Activated CD8-positive, alpha-beta memory T cell treated with anti-CD3 and anti-CD28 coated beads for 36 hours (primary cell): ENCODE data around the gene CHL1. TPM values are rescaled to one million over a fixed set of nuclear protein-coding genes. Genes with fewer than 3 reads are reported as not detected.

ENCODE experiments used
- CTCF ChIA-PET: fragments of 350-600 bp; sonication (Branson Sonifier 250); formaldehyde crosslinking; loops from one replicate; lab custom pipeline; 2021; ENCODE audit warnings: antibody characterized with exemption; lab: Charles Lee
- POLR2A ChIA-PET: fragments of 350-600 bp; sonication (Branson Sonifier 250); formaldehyde crosslinking; loops from one replicate; lab custom pipeline; 2021; ENCODE audit warnings: antibody characterized with exemption; lab: Charles Lee
- total RNA-seq, 2 experiments: library from RNA; stranded (reverse); gene quantifications; one replicate each; pipeline ENCODE4 v1.2.3, GENCODE V29; 2021

The CHL1 gene
- total RNA-seq, 2 experiments from 2014 or later, result not detected

- CTCF ChIA-PET, result no interaction called here
- POLR2A ChIA-PET, result no interaction called here
These were observed 20.7 kb downstream of the CHL1 start for GRCh38 chr3:217099-217813.

GRCh38 chr3:217948-218347 lies 21.4 kb downstream of the CHL1 start:
- ChIA-PET POLR2A (no interaction called here), CTCF (no interaction called here)

GRCh38 chr3:228442-229182 lies 32.0 kb downstream of the CHL1 start:
- ChIA-PET POLR2A (no interaction called here), CTCF (no interaction called here)

- ChIA-PET POLR2A (no interaction called here), CTCF (no interaction called here)
These were observed 32.7 kb downstream of the CHL1 start for GRCh38 chr3:229183-229661.

GRCh38 chr3:236881-237280 lies 40.3 kb downstream of the CHL1 start:
- ChIA-PET CTCF (no interaction called here), POLR2A (no interaction called here)

- ChIA-PET CTCF (no interaction called here), POLR2A (no interaction called here)
These were observed 46.2 kb downstream of the CHL1 start for GRCh38 chr3:242602-243355.

- ChIA-PET CTCF (no interaction called here), POLR2A (no interaction called here)
These were observed 46.8 kb downstream of the CHL1 start for GRCh38 chr3:243356-243725.

GRCh38 chr3:244041-244440 lies 47.5 kb downstream of the CHL1 start:
- CTCF ChIA-PET, result no interaction called here
- POLR2A ChIA-PET, result no interaction called here

- POLR2A ChIA-PET, result no interaction called here
- CTCF ChIA-PET, result no interaction called here
These were observed 51.4 kb downstream of the CHL1 start for GRCh38 chr3:247916-248315.

GRCh38 chr3:248864-249520 lies 52.4 kb downstream of the CHL1 start:
- CTCF ChIA-PET, result no interaction called here

GRCh38 chr3:249587-250262 lies 53.2 kb downstream of the CHL1 start:
- ChIA-PET CTCF (no interaction called here), POLR2A (no interaction called here)

More at GRCh38 chr3:248864-249520, 52.4 kb downstream of the CHL1 start:
- POLR2A ChIA-PET, result no interaction called here

GRCh38 chr3:256501-256900 lies 59.9 kb downstream of the CHL1 start:
- ChIA-PET POLR2A (no interaction called here), CTCF (no interaction called here)

GRCh38 chr3:257826-258225 lies 61.3 kb downstream of the CHL1 start:
- ChIA-PET POLR2A (no interaction called here), CTCF (no interaction called here)

GRCh38 chr3:260898-261297 lies 64.3 kb downstream of the CHL1 start:
- POLR2A ChIA-PET, result no interaction called here

GRCh38 chr3:263393-263792 lies 66.8 kb downstream of the CHL1 start:
- ChIA-PET CTCF (no interaction called here), POLR2A (no interaction called here)

More at GRCh38 chr3:260898-261297, 64.3 kb downstream of the CHL1 start:
- CTCF ChIA-PET, result no interaction called here

GRCh38 chr3:264394-265156 lies 68.0 kb downstream of the CHL1 start:
- CTCF ChIA-PET, result no interaction called here
- POLR2A ChIA-PET, result no interaction called here

- ChIA-PET POLR2A (no interaction called here), CTCF (no interaction called here)
These were observed 70.5 kb downstream of the CHL1 start for GRCh38 chr3:267101-267500.

GRCh38 chr3:270688-271087 lies 74.1 kb downstream of the CHL1 start:
- ChIA-PET CTCF (no interaction called here), POLR2A (no interaction called here)

- ChIA-PET POLR2A (no interaction called here), CTCF (no interaction called here)
These were observed 78.4 kb downstream of the CHL1 start for GRCh38 chr3:274927-275326.
